B cell (primary cell): ENCODE measurements around the gene THSD4. TPM values are rescaled to one million over a fixed set of nuclear protein-coding genes. Genes with fewer than 3 reads are reported as not detected.

Experiments
- ATAC-seq: fragments of 200-7000 bp; cut with Tn5 transposase; one replicate; pipeline ENCODE4 v1.10.0; 2021; ENCODE audit warnings: low read depth, mild to moderate bottlenecking, moderate number of reproducible peaks, moderate library complexity
- CTCF ChIA-PET: fragments of 350-600 bp; sonication (Branson Sonifier 250); formaldehyde crosslinking; loops from one replicate; lab custom pipeline; 2021; ENCODE audit warnings: antibody characterized with exemption, inconsistent platforms; lab: Charles Lee
- POLR2A ChIA-PET: fragments of 350-600 bp; sonication (Branson Sonifier 250); formaldehyde crosslinking; loops from one replicate; lab custom pipeline; 2021; ENCODE audit warnings: antibody characterized with exemption; lab: Charles Lee
- DNase-seq: peaks from one replicate; pipeline ENCODE4 v3.0.0; 2013
- H2AFZ ChIP-seq: 2 replicates; pipeline ENCODE4 v1.6.1; 2012; ENCODE audit warnings: mild to moderate bottlenecking, low read depth, low read length; ENCODE audit not compliant: insufficient read depth, poor library complexity, severe bottlenecking
- H3K27ac ChIP-seq, 2 donors: 1 replicate in 1 of 2; 2 replicates in 1 of 2; pipeline ENCODE4 v1.5.1; 2012 to 2013; ENCODE audit warnings: low read length in 2 of 2, mild to moderate bottlenecking in 2 of 2, moderate library complexity in 1 of 2
- H3K27me3 ChIP-seq, 4 experiments: fragments of 200-600 bp in 1 of 4; sonication (generic) in 1 of 4; replicated peaks in 1 of 4; 1 replicate in 2 of 4; 2 replicates in 2 of 4; pipeline versions ENCODE4 v1.6.1 to v1.7.0; 2013 to 2016; ENCODE audit warnings: low read length in 3 of 4, mild to moderate bottlenecking in 2 of 4, mixed read lengths in 1 of 4, moderate library complexity in 1 of 4; ENCODE audit not compliant: insufficient read depth in 4 of 4, control insufficient read depth in 3 of 4; ENCODE audit errors: control extremely low read depth in 1 of 4
- H3K36me3 ChIP-seq, 2 experiments: replicated peaks in 1 of 2; 1 replicate in 1 of 2; 2 replicates in 1 of 2; pipeline versions ENCODE4 v1.6.1 to v1.7.1; 2013; ENCODE audit warnings: low read length in 1 of 2; ENCODE audit not compliant: insufficient read depth in 2 of 2, control insufficient read depth in 1 of 2; ENCODE audit errors: control extremely low read depth in 1 of 2, extremely low read depth in 1 of 2
- H3K4me1 ChIP-seq, 2 donors: fragments of 200-600 bp in 1 of 2; sonication (generic) in 1 of 2; 1 replicate in 1 of 2; 2 replicates in 1 of 2; pipeline versions ENCODE4 v1.5.1 to v1.6.1; 2013 to 2017; ENCODE audit warnings: low read length in 2 of 2; ENCODE audit not compliant: control insufficient read depth in 2 of 2, insufficient read depth in 2 of 2
- H3K4me2 ChIP-seq: replicated peaks from 2 replicates; pipeline ENCODE3; 2012; ENCODE audit warnings: mild to moderate bottlenecking, low read depth, low read length; ENCODE audit not compliant: poor library complexity, severe bottlenecking
- H3K4me3 ChIP-seq, 5 experiments: fragments of 200-600 bp in 1 of 5; sonication (generic) in 1 of 5; 1 replicate in 3 of 5; 2 replicates in 2 of 5; pipeline versions ENCODE4 v1.5.1 to v1.7.0; 2011 to 2016; ENCODE audit warnings: low read length in 4 of 5, mild to moderate bottlenecking in 4 of 5, low read depth in 2 of 5, control low read depth in 1 of 5, moderate library complexity in 1 of 5; ENCODE audit not compliant: insufficient read depth in 1 of 5; ENCODE audit errors: control extremely low read depth in 1 of 5, extremely low read depth in 1 of 5
- H3K79me2 ChIP-seq: fragments of 200-600 bp; sonication (generic); one replicate; pipeline ENCODE4 v1.6.0; 2016; ENCODE audit warnings: low read length; ENCODE audit not compliant: control insufficient read depth, insufficient read depth
- H3K9ac ChIP-seq: fragments of 200-600 bp; sonication (generic); 2 replicates; pipeline ENCODE4 v1.6.1; 2017; ENCODE audit warnings: mild to moderate bottlenecking, low read length, moderate library complexity
- H3K9me3 ChIP-seq, 3 donors: one replicate each; pipeline versions ENCODE4 v1.6.1 to v1.7.1; 2013; ENCODE audit warnings: low read length in 2 of 3; ENCODE audit not compliant: control insufficient read depth in 2 of 3, insufficient read depth in 1 of 3; ENCODE audit errors: control extremely low read depth in 1 of 3
- H4K20me1 ChIP-seq: 2 replicates; pipeline ENCODE4 v1.6.0; 2012; ENCODE audit warnings: mild to moderate bottlenecking, low read length; ENCODE audit not compliant: insufficient read depth, control insufficient read depth, poor library complexity, severe bottlenecking
- H3K27ac Mint-ChIP-seq: one replicate; pipeline ENCODE4 v1.8.0; 2021; ENCODE audit warnings: mixed read lengths
- H3K27me3 Mint-ChIP-seq: one replicate; pipeline ENCODE4 v1.8.0; 2021; ENCODE audit warnings: mixed read lengths
- H3K4me1 Mint-ChIP-seq: one replicate; pipeline ENCODE4 v1.8.0; 2021; ENCODE audit warnings: mixed read lengths
- H3K4me3 Mint-ChIP-seq: one replicate; pipeline ENCODE4 v1.8.0; 2021; ENCODE audit warnings: mixed read lengths
- H3K9me3 Mint-ChIP-seq: one replicate; pipeline ENCODE4 v1.8.0; 2022; ENCODE audit warnings: mixed read lengths; ENCODE audit not compliant: insufficient read depth
- EZH2 ChIP-seq: IDR thresholded peaks from 2 replicates; pipeline ENCODE4 v1.6.1; 2012; ENCODE audit warnings: borderline replicate concordance, low read depth, mild to moderate bottlenecking, moderate library complexity, low read length; ENCODE audit not compliant: insufficient read depth, poor library complexity, severe bottlenecking
- WGBS: methylation state at CpG from one replicate; pipeline ENCODE4 v1.1.5; 2013; ENCODE audit warnings: missing lambda C conversion rate; ENCODE audit not compliant: insufficient coverage; 5-methylcytosine and 5-hydroxymethylcytosine counted together
- intact Hi-C: fragments of 100-400 bp; cut with micrococcal nuclease; formaldehyde crosslinking; loops from one replicate; pipeline ENCODE4 v1.10.0; 2022
- polyA plus RNA-seq: library from polyadenylated mRNA; depleted of rRNA; stranded (reverse); fragments of >200 nt; gene quantifications from 2 replicates; pipeline ENCODE4 v1.2.3, GENCODE V29; 2012
- total RNA-seq, 2 donors: library from RNA; stranded (reverse); fragments of 120-200 nt in 1 of 2; gene quantifications; 1 replicate in 1 of 2; 2 replicates in 1 of 2; pipeline versions ENCODE4 v1.2.3 to v1.2.4, GENCODE V29; 2013 to 2022
- TF ChIP-seq, protein P1 (sequence below): fragments of 200-600 bp; IDR thresholded peaks from one replicate; pipeline ENCODE4 v1.8.0; 2022; ENCODE audit warnings: antibody characterized with exemption, mild to moderate bottlenecking

THSD4 gene
- total and polyA plus RNA-seq, 2 donors (not counting 1 experiment from before 2014, with no cell fraction given) = not detected

DNA sequence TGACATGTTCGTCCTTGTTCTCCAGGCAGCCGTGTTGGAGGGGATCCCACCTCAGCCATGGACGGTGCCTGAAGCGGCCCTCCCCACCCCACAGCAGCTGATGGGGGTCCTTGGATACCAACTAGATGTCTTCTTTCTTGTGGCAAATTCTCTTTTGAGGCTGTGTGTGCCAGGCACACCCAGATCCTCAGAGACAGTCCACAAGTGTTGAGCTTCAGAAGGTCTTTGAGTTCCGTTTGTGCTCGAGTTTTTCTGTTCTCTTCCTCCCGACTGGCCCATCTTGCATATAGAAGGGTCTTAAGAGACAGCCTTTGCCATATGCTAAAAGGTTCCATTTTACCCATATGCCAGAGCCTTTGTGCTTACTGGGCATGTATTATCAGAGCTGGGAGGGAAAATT is 227.4 kb downstream of the THSD4 start:
- Histone ChIP-seq H4K20me1 (no peaks in the 10 kb centered on the region), H3K4me2 (no peak overlapping the region), H3K27ac (no peak overlapping the region), H3K9ac (no peak overlapping the region), H3K79me2 (no peaks in the 10 kb centered on the region), H3K4me3 (no peak overlapping the region), H2AFZ (no peak overlapping the region), H3K9me3 (peaks cover 0 to 2% (median 0%) of the 10 kb centered on the region in 3 donors), H3K36me3 (no peaks in the 10 kb centered on the region), H3K4me1 (no peaks in the 10 kb centered on the region), H3K27me3 (no peaks in the 10 kb centered on the region)
- ChIA-PET CTCF (no interaction called here), POLR2A (no interaction called here)
- no peaks in the 10 kb centered on the region for H3K4me1 Mint-ChIP-seq
- TF ChIP-seq EZH2 = no peak
- TF ChIP-seq, protein P1, sequence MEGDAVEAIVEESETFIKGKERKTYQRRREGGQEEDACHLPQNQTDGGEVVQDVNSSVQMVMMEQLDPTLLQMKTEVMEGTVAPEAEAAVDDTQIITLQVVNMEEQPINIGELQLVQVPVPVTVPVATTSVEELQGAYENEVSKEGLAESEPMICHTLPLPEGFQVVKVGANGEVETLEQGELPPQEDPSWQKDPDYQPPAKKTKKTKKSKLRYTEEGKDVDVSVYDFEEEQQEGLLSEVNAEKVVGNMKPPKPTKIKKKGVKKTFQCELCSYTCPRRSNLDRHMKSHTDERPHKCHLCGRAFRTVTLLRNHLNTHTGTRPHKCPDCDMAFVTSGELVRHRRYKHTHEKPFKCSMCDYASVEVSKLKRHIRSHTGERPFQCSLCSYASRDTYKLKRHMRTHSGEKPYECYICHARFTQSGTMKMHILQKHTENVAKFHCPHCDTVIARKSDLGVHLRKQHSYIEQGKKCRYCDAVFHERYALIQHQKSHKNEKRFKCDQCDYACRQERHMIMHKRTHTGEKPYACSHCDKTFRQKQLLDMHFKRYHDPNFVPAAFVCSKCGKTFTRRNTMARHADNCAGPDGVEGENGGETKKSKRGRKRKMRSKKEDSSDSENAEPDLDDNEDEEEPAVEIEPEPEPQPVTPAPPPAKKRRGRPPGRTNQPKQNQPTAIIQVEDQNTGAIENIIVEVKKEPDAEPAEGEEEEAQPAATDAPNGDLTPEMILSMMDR = no peak
- DNase-seq (no peak), ATAC-seq (no peak)
- no peaks in the 10 kb centered on the region for H3K9me3 Mint-ChIP-seq
- intact Hi-C loops = no loop called here
- H3K27ac Mint-ChIP-seq = no peak overlapping the region
- H3K4me3 Mint-ChIP-seq = no peak overlapping the region
- 91% methylated on average over 7 of the region's 7 CpGs for WGBS
- peaks cover 4% of the 10 kb centered on the region for H3K27me3 Mint-ChIP-seq

DNA sequence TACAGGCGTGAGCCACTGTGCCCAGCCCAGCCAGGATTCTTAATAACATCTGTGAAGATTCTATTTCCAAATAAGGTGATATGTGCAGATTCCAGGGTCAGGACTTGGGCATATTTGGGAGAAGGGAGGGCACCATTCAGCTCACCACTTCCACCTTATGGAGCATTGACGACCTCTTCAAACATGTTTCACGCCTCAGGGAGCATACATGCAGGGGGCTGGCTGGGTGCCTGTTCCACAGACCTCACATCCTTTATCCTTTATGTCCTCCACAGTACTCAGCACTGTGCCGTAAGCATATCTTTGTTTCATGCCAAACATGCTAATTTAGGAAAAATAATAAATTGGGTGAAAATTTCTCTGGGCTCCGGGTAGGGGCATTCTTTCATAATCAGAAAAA is 229.0 kb downstream of the THSD4 start:
- no peak overlapping the region for H3K4me2 ChIP-seq
- Mint-ChIP-seq H3K27ac (no peak overlapping the region), H3K27me3 (peaks cover 6% of the 10 kb centered on the region), H3K4me1 (no peaks in the 10 kb centered on the region), H3K9me3 (no peaks in the 10 kb centered on the region), H3K4me3 (no peak overlapping the region)
- no peaks in the 10 kb centered on the region for H4K20me1 ChIP-seq
- no peak for TF ChIP-seq EZH2
- TF ChIP-seq, protein P1 = no peak
- H3K27ac ChIP-seq = no peak overlapping the region
- H3K4me1 ChIP-seq = no peaks in the 10 kb centered on the region
- H3K79me2 ChIP-seq = no peaks in the 10 kb centered on the region
- POLR2A ChIA-PET = no interaction called here
- no peaks in the 10 kb centered on the region for H3K27me3 ChIP-seq
- no peak for ATAC-seq
- peaks cover 0 to 2% (median 0%) of the 10 kb centered on the region in 3 donors for H3K9me3 ChIP-seq
- no peaks in the 10 kb centered on the region for H3K36me3 ChIP-seq
- no peak for DNase-seq
- H3K4me3 ChIP-seq = no peak overlapping the region
- H2AFZ ChIP-seq = no peak overlapping the region
- H3K9ac ChIP-seq = no peak overlapping the region
- intact Hi-C loops = no loop called here
- WGBS = 95% methylated on average over 3 of the region's 5 CpGs
- CTCF ChIA-PET = no interaction called here
